Ovary (tissue), 9 donors: ENCODE measurements around the gene KDELR1. TPM values are rescaled to one million over a fixed set of nuclear protein-coding genes. Genes with fewer than 3 reads are reported as not detected.

Experiments
- DNase-seq, 5 donors: peaks; one replicate each; pipeline ENCODE4 v3.0.0-alpha.2; 2019 to 2020
- H3K27ac ChIP-seq, 2 donors: fragments of 200-600 bp; one replicate each; pipeline versions ENCODE4 v1.5.1 to v1.8.0; 2019 to 2022
- H3K27me3 ChIP-seq: fragments of 200-600 bp; one replicate; pipeline ENCODE4 v1.8.0; 2022
- H3K36me3 ChIP-seq: fragments of 200-600 bp; sonication (generic); one replicate; pipeline ENCODE4 v1.5.1; 2019
- H3K4me1 ChIP-seq: one replicate; pipeline ENCODE4 v1.8.1; 2013; ENCODE audit warnings: mild to moderate bottlenecking, moderate library complexity; ENCODE audit not compliant: insufficient read depth
- H3K4me3 ChIP-seq: fragments of 200-600 bp; sonication (generic); one replicate; pipeline ENCODE4 v1.5.1; 2017
- H3K9me3 ChIP-seq, 2 donors: fragments of 200-600 bp in 1 of 2; sonication (generic) in 1 of 2; one replicate each; pipeline versions ENCODE4 v1.5.1 to v1.8.1; 2013 to 2019; ENCODE audit warnings: mild to moderate bottlenecking in 1 of 2, moderate library complexity in 1 of 2
- CTCF ChIP-seq, 3 donors: fragments of 450-650 bp in 2 of 3; fragments of 200-600 bp in 1 of 3; IDR thresholded peaks; one replicate each; pipeline versions ENCODE4 v1.5.1 to v1.8.0; 2016 to 2022; ENCODE audit warnings: antibody characterized with exemption in 3 of 3, mild to moderate bottlenecking in 1 of 3
- EP300 ChIP-seq: sonication (generic); formaldehyde crosslinking; IDR thresholded peaks from one replicate; pipeline ENCODE4 v1.6.1; 2017; ENCODE audit warnings: antibody characterized with exemption
- POLR2A ChIP-seq: fragments of 450-650 bp; IDR thresholded peaks from one replicate; pipeline ENCODE4 v1.6.1; 2017; ENCODE audit warnings: antibody characterized with exemption, mild to moderate bottlenecking, moderate library complexity
- WGBS, 3 donors: extraction: QIAGEN DNeasy Blood & Tissue Kit in 1 of 3; methylation state at CpG; one replicate each; pipeline versions ENCODE4 v1.1.5 to v1.1.7; 2013 to 2017; 5-methylcytosine and 5-hydroxymethylcytosine counted together
- intact Hi-C, 4 donors: fragments of 100-400 bp; cut with DNase I; formaldehyde crosslinking; loops; one replicate each; pipeline versions ENCODE4 v1.11.0 to v1.15.1; 2022 to 2023
- polyA plus RNA-seq, 2 donors: library from polyadenylated mRNA; stranded (reverse); fragments of 200-250 nt in 1 of 2; fragments of 350-450 nt in 1 of 2; fragmentation: Illumina TruSeq in 1 of 2; extraction: RNeasy Lipid Tissue Mini Kit (QIAGEN cat#74804) in 1 of 2; gene quantifications; one replicate each; pipeline ENCODE4 v1.2.3, GENCODE V29; 2013 to 2014
- total RNA-seq, 7 donors: library from RNA; depleted of rRNA in 2 of 7; stranded (reverse); fragments of >200 nt in 2 of 7; fragmentation: NEBNext Ultra II Directional in 3 of 7; extraction: Animal tissue kit (Norgen Biotek cat#: 25700) in 3 of 7; gene quantifications; one replicate each; pipeline versions ENCODE4 v1.1.0 to v1.2.4, GENCODE V29; 2016 to 2023
- donor health status: DM: no; HTN: no; CAD: no; lungs with moderate emphysema.
- donor health status: DM: no; HTN: no; CAD: no.
- donor health status: Bipolar disorder and iron deficiency.
- donor health status: DM: yes; HTN: yes; CAD: no.
- donor health status: DM: no; HTN: no; CAD: no.
- donor health status: DM: yes; HTN: yes; CAD: no.

Gene KDELR1
- total and polyA plus RNA-seq, 9 donors: 94.0 to 333 (median 179) TPM

GRCh38 chr19:48386981-48387380 lies 4.4 kb downstream of the KDELR1 start:
- Histone ChIP-seq H3K27ac (no peak overlapping the region), H3K4me1 (peaks cover 7% of the 10 kb centered on the region), H3K27me3 (no peaks in the 10 kb centered on the region), H3K9me3 (no peaks in the 10 kb centered on the region), H3K4me3 (no peak overlapping the region), H3K36me3 (no peaks in the 10 kb centered on the region)
- TF ChIP-seq CTCF (IDR thresholded peaks at IDR 0.05) (no peak), EP300 (no peak), POLR2A (no peak)
- 87 to 95% (median 94%) methylated on average over 3 of the region's 3 CpGs for WGBS, 3 donors
- intact Hi-C loops: no loop called here
- no peak for DNase-seq

GRCh38 chr19:48385461-48386087 lies 5.8 kb downstream of the KDELR1 start:
- no peak for DNase-seq
- Histone ChIP-seq H3K27me3 (no peaks in the 10 kb centered on the region), H3K9me3 (no peaks in the 10 kb centered on the region), H3K4me3 (no peak overlapping the region), H3K27ac (no peak overlapping the region), H3K4me1 (peaks cover 3% of the 10 kb centered on the region), H3K36me3 (no peaks in the 10 kb centered on the region)
- intact Hi-C loops: no loop called here
- WGBS, 3 donors: 86 to 93% (median 91%) methylated on average over 7 of the region's 7 CpGs
- TF ChIP-seq CTCF (IDR thresholded peaks at IDR 0.05): no peak
- no peak for TF ChIP-seq EP300
- TF ChIP-seq POLR2A: no peak

- WGBS, 3 donors: 88 to 92% (median 91%) methylated on average over 8 of the region's 8 CpGs
- H3K4me3 ChIP-seq: no peak overlapping the region
- H3K27me3 ChIP-seq: no peaks in the 10 kb centered on the region
- H3K36me3 ChIP-seq: no peaks in the 10 kb centered on the region
- H3K4me1 ChIP-seq: no peaks in the 10 kb centered on the region
- no peak for TF ChIP-seq EP300
- no peak for TF ChIP-seq POLR2A
- TF ChIP-seq CTCF (IDR thresholded peaks at IDR 0.05): no peak
- no peaks in the 10 kb centered on the region for H3K9me3 ChIP-seq
- intact Hi-C loops: no loop called here
- no peak for DNase-seq
- H3K27ac ChIP-seq: no peak overlapping the region
Observed at GRCh38 chr19:48382286-48382685, 9.1 kb downstream of the KDELR1 start.

- Histone ChIP-seq H3K4me1 (no peaks in the 10 kb centered on the region), H3K4me3 (no peak overlapping the region), H3K27me3 (no peaks in the 10 kb centered on the region), H3K27ac (no peak overlapping the region), H3K9me3 (no peaks in the 10 kb centered on the region), H3K36me3 (no peaks in the 10 kb centered on the region)
- WGBS, 3 donors: 80 to 83% (median 81%) methylated on average over 11 of the region's 11 CpGs
- intact Hi-C loops: no loop called here
- no peak for DNase-seq
- no peak for TF ChIP-seq CTCF (IDR thresholded peaks at IDR 0.05)
- TF ChIP-seq POLR2A: no peak
- TF ChIP-seq EP300: no peak
Observed at GRCh38 chr19:48381178-48381950, 10.0 kb downstream of the KDELR1 start.
